GM12874 (cell line): ENCODE measurements around the gene EHD1.

Source experiments
- TF ChIP-seq, protein P1 (sequence below): IDR thresholded peaks from 2 replicates; pipeline ENCODE4 v1.5.1; 2011; ENCODE audit warnings: low read depth, mild to moderate bottlenecking, control low read depth, low read length, moderate library complexity; ENCODE audit not compliant: insufficient read depth

The EHD1 gene

DNA sequence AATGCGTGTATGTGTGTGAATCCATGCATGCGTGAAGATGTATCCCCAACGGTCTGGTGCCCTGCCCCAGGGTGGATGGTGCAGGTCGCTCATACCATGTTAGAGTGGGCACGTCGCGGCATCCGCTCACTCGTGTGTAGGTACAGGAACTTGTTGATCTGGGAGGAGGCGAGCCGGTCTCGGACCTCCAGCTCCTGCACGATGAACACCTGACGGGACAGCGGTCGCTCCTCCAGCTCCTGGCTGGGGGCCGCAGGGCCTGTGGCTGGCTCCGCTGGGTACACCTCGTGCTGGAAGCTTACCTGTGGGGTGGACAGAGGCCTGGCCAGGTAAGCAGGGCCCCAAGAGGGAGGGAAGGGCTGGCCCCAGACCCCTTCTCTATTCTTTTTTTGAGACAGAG, 20.1 kb upstream of the EHD1 start:
- TF ChIP-seq, protein P1, sequence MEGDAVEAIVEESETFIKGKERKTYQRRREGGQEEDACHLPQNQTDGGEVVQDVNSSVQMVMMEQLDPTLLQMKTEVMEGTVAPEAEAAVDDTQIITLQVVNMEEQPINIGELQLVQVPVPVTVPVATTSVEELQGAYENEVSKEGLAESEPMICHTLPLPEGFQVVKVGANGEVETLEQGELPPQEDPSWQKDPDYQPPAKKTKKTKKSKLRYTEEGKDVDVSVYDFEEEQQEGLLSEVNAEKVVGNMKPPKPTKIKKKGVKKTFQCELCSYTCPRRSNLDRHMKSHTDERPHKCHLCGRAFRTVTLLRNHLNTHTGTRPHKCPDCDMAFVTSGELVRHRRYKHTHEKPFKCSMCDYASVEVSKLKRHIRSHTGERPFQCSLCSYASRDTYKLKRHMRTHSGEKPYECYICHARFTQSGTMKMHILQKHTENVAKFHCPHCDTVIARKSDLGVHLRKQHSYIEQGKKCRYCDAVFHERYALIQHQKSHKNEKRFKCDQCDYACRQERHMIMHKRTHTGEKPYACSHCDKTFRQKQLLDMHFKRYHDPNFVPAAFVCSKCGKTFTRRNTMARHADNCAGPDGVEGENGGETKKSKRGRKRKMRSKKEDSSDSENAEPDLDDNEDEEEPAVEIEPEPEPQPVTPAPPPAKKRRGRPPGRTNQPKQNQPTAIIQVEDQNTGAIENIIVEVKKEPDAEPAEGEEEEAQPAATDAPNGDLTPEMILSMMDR = no peak

DNA sequence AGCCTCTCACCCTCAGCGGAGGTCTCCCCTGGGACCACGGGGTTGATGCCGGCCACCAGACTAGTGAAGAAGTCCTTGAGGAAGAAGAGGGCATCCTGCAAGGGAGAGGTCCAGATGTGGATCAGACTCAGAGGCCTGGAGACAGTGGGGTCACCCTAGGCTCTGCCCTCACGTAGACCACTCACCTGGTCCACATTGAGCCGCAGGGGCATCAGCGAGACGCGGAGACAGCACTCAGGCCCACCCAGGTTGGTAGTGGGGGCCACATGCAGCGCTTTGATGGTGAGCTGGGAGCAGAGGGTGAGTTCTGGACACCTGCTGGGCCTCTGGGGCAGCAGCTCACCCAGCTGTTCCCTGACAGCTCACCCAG, 19.6 kb upstream of the EHD1 start:
- TF ChIP-seq, protein P1 = no peak

DNA sequence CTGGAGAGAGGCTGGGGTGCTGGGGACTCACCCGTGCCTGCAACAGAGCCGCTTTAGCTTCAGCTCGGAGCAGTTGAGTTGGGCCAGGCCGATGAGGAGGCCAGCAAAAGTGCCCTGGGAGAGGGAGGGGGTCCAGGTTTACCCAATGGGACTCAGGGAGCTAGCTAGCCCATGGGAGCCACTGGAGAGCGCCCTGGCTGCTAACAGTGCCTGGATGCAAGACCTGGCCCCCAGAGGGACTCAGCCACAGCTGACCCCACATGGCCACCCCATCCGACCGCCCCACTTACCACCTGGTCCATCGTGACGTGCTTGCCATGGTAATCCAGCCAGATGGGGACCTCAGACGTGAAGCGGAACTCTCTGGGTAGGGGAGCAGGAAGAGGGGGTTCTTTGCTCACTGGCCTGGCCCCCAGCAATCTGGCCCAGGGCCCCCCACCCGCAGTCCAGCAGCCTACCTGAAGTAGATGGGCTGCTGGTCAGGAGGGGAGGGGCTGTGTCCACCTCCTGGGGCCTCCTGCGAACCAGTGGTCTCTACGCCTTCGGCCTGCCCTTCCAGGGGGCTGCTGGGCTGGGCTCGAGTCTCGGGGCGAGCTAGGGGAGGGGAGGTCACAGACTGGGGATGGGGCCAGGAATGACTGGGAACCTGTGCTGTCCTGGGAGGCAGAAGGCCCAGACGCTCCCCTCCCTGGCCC, 19.1 kb upstream of the EHD1 start:
- TF ChIP-seq, protein P1 = no peak

DNA sequence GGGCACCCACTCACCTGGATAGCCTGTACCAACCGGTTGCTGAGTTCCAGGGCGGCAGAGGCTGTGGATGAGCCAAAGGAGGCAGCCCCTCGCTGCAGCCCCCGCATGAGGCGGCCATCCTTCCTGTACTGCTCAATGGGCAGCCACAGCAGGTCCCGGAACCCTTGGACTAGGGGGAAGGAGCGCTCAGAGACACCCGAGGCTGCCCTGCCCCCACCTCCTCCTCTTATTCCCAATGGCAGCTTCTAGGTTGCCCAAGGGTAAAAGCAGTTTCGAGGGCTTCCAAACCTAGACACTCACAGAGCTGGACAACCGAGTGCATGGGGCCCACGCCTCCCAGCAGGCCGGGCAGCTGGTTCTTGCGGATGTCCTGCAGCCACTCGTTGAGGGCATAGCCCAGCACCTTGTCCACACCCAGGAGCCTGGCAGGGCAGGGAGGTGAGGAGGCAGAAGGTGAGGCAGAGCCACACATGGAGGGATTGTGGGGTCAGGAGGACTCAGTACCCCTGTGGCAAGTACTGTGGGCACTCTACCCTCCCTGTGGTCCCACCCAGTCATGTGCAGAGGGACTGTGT, 18.1 kb upstream of the EHD1 start:
- TF ChIP-seq, protein P1 = no peak

DNA sequence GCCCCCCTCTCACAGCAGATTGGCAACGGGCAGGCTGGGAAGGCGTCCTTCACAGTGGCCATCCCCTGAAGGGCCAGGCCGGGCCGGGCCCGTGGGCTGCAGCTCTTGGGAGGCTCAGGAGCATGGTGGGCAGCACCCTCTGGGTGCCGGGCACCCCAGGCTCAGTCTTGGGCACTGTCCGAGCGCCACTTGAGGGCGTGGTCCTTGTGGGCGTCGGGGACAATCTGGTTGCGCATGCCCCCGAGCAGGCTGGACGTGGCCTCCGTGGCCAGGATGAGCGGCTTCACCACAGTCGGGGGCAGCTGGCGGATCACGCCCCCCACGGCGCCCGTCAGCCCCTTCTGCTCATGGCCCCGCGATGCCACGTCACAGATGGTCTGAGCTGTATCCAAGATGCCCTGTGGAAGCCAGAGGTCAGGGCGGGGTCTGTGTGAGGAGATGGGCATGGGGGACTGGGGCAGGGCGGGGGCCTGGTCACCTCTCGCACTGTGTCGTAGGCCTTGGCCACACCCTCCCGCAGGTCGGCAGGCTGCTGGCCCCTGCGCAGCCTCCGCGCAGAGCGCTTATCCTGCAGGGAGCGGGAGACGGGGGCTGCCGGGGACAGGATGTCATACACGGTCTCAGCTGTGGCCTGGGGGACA, 16.5 kb upstream of the EHD1 start:
- TF ChIP-seq, protein P1 = no peak

DNA sequence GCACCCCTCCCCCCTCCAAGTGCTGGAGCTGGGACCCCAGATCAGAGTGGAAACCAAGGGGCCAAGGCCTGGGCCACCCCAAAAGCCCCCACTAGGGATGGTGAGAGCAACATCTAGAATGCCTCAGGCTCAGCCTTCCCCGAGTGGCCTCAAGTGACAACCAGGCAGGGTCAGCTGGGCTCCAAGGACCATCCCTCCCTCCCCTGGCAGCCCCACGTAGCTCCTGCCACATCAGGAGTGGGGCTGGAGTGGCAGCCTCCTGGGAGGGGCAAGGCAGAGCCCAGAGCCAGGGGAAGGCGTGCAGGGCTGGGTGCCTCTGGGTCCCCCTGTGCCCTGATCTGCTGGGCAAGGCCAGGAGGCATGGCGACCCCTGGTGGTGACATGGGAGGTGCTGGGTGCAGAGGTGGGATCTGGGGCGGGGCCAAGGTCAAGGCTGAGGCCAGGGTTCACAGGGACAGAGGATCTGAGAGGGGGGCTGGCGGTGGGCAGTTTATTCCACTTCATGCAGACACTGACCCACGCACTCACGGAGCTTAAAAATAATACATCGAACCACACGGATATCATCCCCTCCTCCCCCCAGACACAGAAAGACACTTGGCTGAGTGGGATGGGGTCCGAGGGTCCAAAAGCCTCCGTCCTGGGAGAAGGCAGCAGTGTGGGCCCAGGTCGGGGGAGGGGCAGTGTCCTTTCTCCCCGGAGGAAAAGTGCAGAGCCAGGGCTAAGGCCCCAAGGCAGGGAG, 15.8 kb upstream of the EHD1 start:
- TF ChIP-seq, protein P1 = peak; percentile 98
